Posterior cingulate gyrus (tissue), 11 donors: ENCODE results near the gene SPTBN4.
"Not testable (repeated sequence)": the region's sequence is repeated elsewhere in the genome, so short reads cannot be mapped to it uniquely, and the experiment has no call there.

Experiments used
- DNase-seq, 10 donors: peaks; one replicate each; pipeline versions ENCODE4 v3.0.0 to v3.0.0-alpha.2; 2020 to 2021; ENCODE audit warnings: mixed read lengths in 3 of 10
- intact Hi-C: fragments of 100-400 bp; cut with DNase I; formaldehyde crosslinking; loops from one replicate; pipeline ENCODE4 v1.15.1; 2023

SPTBN4 gene

DNA sequence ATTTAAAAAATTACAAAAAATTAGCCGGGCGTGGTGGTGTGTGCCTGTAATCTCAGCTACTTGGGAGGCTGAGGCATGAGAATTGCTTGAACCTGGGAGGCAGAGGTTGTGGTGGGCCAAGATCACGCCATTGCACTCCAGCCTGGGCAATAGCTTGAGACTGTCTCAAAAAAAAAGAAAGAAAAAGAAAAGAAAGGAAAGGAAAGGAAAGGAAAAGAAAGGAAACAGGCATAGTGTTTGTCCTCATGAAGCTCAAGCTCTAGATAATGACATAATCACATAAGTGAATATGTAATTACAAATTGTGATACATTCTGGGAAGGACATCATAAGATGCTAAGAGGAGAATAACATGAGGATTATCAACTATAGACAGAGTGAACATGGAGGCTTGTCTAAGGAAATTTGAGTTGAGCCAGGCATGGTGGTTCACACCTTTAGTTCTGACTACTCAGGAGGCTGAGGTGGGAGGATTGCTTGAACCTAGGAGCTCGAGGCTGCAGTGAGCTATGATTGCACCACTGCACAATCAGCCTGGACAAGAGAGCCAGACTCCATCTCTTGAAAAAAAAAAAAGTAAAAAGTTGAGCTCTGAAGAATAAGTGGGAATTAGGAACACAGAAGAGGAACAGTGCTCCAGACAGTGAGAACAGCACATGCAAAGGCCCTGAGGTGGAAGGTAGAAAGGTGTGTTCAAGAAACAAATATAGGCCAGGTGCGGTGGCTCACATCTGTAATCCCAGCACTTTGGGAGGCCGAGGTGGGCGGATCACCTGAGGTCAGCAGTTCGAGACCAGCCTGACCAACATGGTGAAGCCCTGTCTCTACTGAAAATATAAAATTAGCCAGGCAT is 34.1 kb downstream of the SPTBN4 start:
- DNase-seq, intact Hi-C loops: not testable (repeated sequence)

- DNase-seq: no peak
- intact Hi-C loops: no loop called here
Observed at GRCh38 chr19:40501599-40501998, 34.8 kb downstream of the SPTBN4 start.

GRCh38 chr19:40502081-40502480 is 35.3 kb downstream of the SPTBN4 start:
- peak in 1 of 10 donors; percentile 35 for DNase-seq
- intact Hi-C loops: no loop called here

GRCh38 chr19:40502647-40503319 is 36.0 kb downstream of the SPTBN4 start:
- peak in 2 of 10 donors; percentile 56 to 57 for DNase-seq
- intact Hi-C loops: no loop called here

DNA sequence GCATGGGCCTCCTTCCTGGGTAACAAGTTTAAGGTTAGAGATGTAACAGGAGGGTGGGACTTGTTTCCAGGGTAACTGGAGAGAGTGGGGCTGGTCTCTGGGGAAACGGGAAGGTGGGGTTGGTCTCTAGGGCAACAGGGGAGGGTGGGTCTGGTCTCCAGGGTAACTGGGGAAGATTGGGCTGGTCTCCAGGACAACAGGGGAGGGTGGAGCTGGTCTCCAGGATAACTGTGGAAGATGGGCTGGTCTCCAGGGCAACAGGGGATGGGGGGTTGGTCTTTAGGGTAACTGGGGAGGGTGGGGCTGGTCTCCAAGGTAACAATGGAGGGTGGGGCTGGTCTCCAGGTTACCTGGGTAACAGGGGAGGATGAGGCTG is 36.5 kb downstream of the SPTBN4 start:
- DNase-seq: peak in 4 of 10 donors; percentile 21 to 84 (median 46)
- intact Hi-C loops: no loop called here

DNA sequence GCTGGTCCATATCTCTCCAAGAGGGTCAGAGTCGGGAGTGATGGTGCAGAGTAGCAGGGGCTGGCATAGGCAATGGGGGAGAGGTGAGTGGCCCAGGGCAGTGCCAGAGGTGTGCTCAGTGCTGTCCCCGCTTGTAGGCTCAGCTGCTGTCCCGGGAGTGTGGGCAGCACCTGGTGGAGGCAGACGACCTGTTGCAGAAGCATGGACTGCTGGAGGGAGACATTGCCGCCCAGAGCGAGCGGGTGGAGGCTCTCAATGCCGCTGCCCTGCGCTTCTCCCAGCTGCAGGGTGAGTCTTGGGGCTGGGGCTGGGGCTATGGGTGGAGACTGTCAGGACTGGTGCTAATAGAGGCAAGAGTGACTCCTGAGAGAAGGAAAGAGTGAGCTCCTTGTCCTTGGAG is 39.3 kb downstream of the SPTBN4 start:
- intact Hi-C loops: no loop called here
- peak in 1 of 10 donors; percentile 74 for DNase-seq

DNA sequence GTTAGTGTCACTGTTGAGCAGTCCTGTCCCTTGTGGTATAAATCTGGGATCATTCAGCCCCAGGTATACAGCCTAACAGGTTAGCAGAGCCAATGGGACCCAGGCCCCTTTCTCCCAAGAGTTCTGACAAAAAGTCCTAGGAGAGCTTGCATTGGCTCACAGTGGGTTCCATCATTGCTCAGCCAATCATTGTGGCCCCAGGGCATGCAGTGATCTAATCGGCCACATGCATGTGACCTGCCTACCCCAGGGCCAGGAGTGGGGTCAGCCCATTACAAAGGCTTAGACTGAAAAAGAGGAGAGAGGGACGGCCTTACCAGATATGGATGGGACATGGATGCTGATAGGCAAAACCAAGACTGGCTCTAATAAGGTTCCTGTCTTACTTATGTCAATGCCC is 41.1 kb downstream of the SPTBN4 start:
- peak in 1 of 10 donors; percentile 48 for DNase-seq

DNA sequence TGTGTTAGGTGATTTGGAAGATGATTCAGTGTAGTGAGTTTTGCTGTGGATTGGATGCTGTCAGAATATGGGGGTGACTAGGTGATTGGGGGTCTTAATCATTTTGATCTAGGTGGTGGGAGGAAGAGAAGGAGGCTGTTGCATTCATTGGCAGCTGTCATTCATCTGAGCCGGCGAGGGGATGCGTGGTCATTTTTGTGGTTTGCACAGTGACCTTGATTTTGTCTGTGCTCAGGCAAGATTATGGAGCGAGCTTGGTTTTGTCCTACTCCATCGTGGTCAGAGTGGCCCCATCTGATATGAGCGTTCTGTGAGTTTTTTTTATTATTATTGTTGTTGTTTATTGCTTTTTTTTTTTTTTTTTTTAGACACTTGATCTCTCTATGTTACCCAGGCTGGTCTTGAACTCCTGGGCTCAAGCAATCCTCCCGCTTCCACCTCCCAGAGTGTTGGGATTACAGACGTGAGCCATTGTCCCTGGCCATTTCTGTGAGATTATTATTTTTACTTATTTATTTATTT is 42.0 kb downstream of the SPTBN4 start:
- peak in 1 of 10 donors; percentile 12 for DNase-seq
- intact Hi-C loops: no loop called here

More for the DNA sequence above, 41.1 kb downstream of the SPTBN4 start:
- intact Hi-C loops: no loop called here

- DNase-seq: peak in 2 of 10 donors; percentile 28 to 47
- intact Hi-C loops: no loop called here
Observed at GRCh38 chr19:40510526-40511115, 43.8 kb downstream of the SPTBN4 start.

GRCh38 chr19:40511487-40511886 is 44.7 kb downstream of the SPTBN4 start:
- no peak for DNase-seq
- intact Hi-C loops: no loop called here

DNA sequence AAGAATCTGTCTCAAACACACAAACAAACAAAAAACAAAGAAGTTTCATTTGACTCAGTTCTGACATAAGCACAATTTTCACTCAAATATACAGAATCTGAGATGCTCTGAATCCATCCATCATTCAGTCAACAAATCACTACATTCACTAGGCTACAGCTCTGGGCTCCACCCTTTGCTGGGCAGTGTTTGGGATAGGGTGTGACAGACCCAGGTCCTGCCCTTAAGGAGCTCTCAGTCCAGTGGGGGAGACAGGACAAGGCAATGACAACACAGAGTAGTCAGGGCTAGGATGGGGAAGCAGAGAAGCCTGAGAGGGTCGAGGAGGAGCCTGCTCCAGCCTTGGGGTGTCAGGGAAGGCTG is 45.3 kb downstream of the SPTBN4 start:
- intact Hi-C loops: no loop called here
- no peak for DNase-seq

- intact Hi-C loops: no loop called here
Observed at GRCh38 chr19:40512473-40513344, 45.9 kb downstream of the SPTBN4 start.

GRCh38 chr19:40513345-40513678 is 46.5 kb downstream of the SPTBN4 start:
- intact Hi-C loops: no loop called here
- DNase-seq: peak in 1 of 10 donors; percentile 70

More at GRCh38 chr19:40512473-40513344, 45.9 kb downstream of the SPTBN4 start:
- peak in 1 of 10 donors; percentile 87 for DNase-seq

GRCh38 chr19:40513741-40514315 is 47.0 kb downstream of the SPTBN4 start:
- intact Hi-C loops: no loop called here

GRCh38 chr19:40517248-40517647 is 50.4 kb downstream of the SPTBN4 start:
- intact Hi-C loops: no loop called here

More at GRCh38 chr19:40513741-40514315, 47.0 kb downstream of the SPTBN4 start:
- peak in 1 of 10 donors; percentile 68 for DNase-seq

DNA sequence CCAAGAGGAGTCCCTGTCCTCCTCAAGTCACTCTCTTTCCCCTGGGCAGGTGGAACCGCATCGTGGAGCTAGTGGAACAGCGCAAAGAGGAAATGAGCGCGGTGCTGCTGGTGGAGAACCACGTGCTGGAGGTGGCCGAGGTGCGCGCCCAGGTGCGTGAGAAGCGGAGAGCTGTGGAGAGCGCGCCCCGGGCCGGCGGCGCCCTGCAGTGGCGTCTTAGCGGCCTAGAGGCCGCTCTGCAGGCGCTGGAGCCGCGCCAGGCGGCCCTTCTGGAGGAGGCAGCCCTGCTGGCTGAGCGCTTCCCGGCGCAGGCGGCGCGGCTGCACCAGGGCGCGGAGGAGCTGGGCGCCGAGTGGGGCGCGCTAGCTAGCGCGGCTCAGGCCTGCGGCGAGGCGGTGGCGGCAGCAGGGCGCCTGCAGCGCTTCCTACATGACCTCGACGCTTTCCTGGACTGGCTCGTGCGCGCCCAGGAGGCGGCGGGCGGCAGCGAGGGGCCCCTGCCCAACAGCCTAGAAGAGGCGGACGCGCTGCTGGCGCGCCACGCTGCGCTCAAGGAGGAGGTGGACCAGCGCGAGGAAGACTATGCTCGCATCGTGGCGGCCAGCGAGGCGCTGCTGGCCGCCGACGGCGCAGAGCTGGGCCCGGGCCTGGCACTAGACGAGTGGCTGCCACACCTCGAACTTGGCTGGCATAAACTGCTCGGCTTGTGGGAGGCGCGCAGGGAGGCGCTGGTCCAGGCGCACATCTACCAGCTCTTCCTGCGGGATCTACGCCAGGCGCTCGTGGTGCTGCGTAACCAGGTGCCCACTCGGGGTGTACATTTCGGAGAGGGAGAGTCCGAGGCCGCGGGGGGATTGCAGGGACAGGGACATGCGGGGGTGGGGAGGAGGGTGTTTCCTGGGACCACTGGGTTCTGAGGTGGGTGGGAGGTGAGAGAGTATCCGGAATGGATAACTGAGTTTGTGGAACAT is 52.8 kb downstream of the SPTBN4 start:
- peak in 4 of 10 donors; percentile 32 to 88 (median 60) for DNase-seq
- intact Hi-C loops: no loop called here

More at GRCh38 chr19:40517248-40517647, 50.4 kb downstream of the SPTBN4 start:
- peak in 1 of 10 donors; percentile 58 for DNase-seq

- peak in 2 of 10 donors; percentile 18 to 75 for DNase-seq
- intact Hi-C loops: no loop called here
Observed at GRCh38 chr19:40521276-40521675, 54.5 kb downstream of the SPTBN4 start.

- peak in 2 of 10 donors; percentile 10 to 35 for DNase-seq
- intact Hi-C loops: not testable (repeated sequence)
Observed at GRCh38 chr19:40521900-40522299, 55.1 kb downstream of the SPTBN4 start.
